Fibroblast of villous mesenchyme (primary cell): ENCODE results near the gene SF3A1. TPM values are rescaled to one million over a fixed set of nuclear protein-coding genes. Genes with fewer than 3 reads are reported as not detected.

Experiments
- DNase-seq: peaks from one replicate; pipeline ENCODE4 v3.0.0-alpha.2; 2010; ENCODE audit warnings: low read depth
- H3K4me3 ChIP-seq: 2 replicates; pipeline ENCODE4 v1.5.1; 2011; ENCODE audit warnings: low read depth, mild to moderate bottlenecking, low read length
- total RNA-seq: library from RNA; depleted of rRNA; stranded (reverse); fragments of >200 nt; gene quantifications from 2 replicates; pipeline ENCODE4 v1.2.3, GENCODE V29; 2012
- TF ChIP-seq, protein P1 (sequence below): IDR thresholded peaks from 2 replicates; pipeline ENCODE4 v1.5.1; 2012; ENCODE audit warnings: low read depth, mild to moderate bottlenecking, low read length; ENCODE audit not compliant: insufficient read depth

SF3A1 gene
- total RNA-seq, 1 donor = 27.2 TPM

DNA sequence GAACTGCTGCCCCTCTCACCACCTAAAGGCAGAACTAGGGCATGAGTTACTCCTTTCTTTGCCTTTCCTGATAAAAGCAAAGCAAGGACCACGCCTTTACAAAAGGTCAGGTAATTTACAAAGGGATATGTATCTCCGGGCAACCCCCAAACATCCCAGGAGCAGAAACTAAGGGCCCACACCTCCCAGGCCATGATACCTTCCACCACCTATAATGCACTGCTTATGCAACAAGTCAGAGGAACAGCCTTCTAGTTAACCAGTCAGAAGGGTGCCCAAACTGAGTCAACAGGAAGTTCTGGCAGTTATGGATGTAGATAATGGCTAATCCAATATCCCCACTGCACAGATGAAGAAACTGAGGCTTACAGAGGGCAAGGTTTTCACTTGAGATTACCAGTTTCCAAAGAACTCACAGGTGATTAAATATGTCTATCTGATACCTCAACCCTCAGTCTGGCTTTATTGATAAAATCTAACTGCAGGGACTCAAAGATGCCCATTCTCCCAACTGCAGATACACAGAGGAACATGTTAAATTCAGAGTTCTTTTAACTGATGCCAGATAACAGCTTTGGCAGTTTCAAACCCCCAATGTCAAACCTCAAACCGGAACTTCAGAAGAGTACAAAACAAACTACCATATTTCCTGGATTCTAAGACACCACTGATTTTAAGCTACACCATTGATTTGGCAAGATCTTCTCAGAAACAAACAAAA lies 50.6 kb downstream of the SF3A1 start:
- DNase-seq = peak; percentile 53
- TF ChIP-seq, protein P1, sequence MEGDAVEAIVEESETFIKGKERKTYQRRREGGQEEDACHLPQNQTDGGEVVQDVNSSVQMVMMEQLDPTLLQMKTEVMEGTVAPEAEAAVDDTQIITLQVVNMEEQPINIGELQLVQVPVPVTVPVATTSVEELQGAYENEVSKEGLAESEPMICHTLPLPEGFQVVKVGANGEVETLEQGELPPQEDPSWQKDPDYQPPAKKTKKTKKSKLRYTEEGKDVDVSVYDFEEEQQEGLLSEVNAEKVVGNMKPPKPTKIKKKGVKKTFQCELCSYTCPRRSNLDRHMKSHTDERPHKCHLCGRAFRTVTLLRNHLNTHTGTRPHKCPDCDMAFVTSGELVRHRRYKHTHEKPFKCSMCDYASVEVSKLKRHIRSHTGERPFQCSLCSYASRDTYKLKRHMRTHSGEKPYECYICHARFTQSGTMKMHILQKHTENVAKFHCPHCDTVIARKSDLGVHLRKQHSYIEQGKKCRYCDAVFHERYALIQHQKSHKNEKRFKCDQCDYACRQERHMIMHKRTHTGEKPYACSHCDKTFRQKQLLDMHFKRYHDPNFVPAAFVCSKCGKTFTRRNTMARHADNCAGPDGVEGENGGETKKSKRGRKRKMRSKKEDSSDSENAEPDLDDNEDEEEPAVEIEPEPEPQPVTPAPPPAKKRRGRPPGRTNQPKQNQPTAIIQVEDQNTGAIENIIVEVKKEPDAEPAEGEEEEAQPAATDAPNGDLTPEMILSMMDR = no peak
- no peak overlapping the region for H3K4me3 ChIP-seq

DNA sequence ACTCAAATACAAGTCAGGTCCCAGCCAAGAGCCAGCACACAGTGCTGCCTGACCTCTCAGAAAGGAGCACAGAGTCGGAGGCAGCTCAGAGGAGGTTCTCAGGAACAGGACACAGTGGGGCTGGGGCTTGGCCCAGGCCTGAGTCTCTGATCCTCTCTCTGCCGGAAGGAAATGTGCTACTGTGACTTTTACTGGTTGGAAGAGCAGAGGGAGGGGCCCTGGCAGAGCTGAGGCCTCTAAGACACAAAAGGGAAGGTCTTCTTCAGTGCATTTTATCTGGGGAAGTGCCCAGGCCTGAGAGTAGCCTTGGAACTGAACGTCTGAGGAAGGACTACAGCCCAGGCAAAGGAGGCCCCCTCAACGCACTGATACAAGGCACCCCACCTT lies 51.2 kb downstream of the SF3A1 start:
- peak; percentile 56 for DNase-seq

DNA sequence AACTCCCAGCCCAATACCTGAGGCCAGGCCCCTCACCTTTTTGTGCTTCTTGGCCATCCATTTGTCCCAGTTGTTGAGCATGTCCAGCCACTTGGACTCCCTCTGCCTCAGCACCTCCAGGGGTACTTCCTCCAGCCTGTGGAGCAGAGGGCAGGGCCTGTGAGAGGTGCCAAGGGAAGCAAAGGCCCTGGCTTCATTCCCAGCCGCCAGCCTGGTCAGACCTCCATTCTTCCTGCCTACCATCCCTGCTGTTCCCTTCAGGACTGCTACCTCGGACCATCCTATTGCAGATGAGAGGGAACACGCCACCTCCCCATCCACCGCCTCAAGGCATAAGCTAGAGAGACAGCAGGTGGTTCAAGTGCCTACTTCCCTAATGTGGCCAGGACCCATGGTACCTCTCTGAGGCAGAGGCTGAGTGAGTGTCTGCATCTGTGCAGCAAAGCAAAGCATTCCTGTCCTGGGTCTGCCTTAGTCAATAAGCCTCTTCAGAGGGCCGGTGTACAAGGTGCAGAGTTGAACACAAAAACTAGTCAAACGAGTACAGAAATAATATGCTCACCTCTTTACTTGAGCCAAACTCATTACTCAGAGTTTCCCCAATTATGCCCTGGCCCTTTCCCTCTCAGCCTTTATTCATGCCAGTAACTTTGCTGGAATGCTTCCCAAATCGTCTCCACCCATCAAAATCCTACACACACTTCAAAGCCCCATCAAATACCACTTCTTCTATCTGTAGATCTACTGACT lies 52.0 kb downstream of the SF3A1 start:
- DNase-seq = no peak
- TF ChIP-seq, protein P1 = no peak

More for the DNA sequence above, 51.2 kb downstream of the SF3A1 start:
- TF ChIP-seq, protein P1 = no peak
- no peak overlapping the region for H3K4me3 ChIP-seq

DNA sequence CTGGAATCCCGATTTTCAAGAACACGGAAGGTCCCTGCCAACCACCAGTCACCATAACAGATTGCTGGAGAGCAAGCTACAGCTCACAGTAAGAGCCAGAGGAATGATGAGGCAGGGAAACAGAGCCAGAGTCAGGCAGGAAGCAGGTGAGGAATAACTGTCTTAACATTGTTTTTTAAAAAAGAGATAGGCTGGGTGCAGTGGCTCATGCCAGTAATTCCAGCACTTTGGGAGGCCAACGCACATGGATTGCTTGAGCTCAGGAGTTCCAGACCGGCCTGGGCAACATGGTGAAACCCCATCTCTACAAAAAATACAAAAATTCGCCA lies 53.9 kb downstream of the SF3A1 start:
- no peak overlapping the region for H3K4me3 ChIP-seq
- no peak for DNase-seq
- TF ChIP-seq, protein P1 = no peak

More for the DNA sequence above, 52.0 kb downstream of the SF3A1 start:
- H3K4me3 ChIP-seq = no peak overlapping the region

DNA sequence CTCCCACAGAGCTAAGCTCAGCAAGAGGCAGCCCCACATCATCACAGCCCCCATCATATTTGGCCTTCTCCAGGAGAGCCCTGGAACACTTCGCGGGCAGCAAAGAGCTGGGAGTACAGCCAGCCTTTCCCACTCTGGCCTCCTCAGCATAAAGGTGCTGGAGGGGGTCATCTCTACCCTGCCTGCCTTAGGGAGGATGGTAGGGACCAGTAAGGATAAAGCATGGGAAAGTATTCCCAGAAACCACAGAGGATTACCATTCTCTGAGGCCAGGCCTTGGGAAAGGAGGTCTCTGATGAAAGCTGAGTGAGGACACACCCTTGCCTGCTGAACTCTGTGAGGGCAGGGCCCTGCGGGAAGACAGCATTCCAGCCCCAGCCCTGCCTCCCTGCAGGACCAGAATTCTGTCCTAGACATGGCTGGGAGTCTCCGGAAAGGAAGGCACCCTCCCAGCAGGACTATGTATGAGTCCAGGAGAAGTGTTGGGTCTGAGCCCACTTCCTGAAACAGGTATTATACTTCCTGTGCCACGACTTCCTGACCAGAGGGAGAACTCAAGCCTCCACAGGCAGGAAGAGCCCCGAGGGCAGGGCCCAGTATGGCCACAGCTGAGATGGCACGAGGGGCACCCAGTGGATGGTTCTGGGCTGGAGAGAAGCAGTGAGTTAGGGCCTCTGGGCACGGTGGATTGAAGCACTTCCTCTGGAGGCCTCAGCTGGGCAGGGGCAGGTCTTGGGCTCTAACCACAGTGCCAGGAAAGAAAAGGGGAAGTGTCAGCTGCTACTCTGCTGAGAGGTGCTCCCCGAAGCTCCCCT lies 54.5 kb downstream of the SF3A1 start:
- peak; percentile 99 for DNase-seq
- H3K4me3 ChIP-seq = no peak overlapping the region
- TF ChIP-seq, protein P1 = no peak

DNA sequence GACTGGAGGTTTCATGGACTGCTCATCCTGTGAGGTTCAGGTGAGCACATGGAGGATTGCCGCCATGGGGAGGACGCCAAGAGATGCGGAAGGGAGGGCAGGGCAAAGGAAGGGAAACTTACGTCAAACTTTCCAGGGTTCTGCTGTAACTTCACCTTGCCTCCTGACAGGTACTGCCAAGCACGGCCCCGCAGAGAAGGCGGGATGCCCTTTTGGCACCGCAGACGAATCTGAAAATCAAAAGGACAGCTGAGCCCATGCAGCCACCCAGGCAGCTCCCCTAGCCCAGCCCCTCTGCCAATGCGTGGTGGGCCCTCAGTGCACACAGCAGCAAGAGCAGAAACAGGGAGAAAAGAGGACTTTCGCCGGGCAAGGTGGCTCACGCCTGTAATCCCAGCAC lies 57.4 kb downstream of the SF3A1 start:
- TF ChIP-seq, protein P1 = no peak
- no peak for DNase-seq
- H3K4me3 ChIP-seq = no peak overlapping the region
